Measurements from ENCODE around the gene DDX59. TPM values are rescaled to one million over a fixed set of nuclear protein-coding genes. Genes with fewer than 3 reads are reported as not detected.
A peak's percentile ranks its signal among the peaks of the same experiment; 100 is the strongest.

DDX59 gene
- total RNA-seq, 2 experiments from 2014 or later, result 24.6 to 28.7 TPM

DNA sequence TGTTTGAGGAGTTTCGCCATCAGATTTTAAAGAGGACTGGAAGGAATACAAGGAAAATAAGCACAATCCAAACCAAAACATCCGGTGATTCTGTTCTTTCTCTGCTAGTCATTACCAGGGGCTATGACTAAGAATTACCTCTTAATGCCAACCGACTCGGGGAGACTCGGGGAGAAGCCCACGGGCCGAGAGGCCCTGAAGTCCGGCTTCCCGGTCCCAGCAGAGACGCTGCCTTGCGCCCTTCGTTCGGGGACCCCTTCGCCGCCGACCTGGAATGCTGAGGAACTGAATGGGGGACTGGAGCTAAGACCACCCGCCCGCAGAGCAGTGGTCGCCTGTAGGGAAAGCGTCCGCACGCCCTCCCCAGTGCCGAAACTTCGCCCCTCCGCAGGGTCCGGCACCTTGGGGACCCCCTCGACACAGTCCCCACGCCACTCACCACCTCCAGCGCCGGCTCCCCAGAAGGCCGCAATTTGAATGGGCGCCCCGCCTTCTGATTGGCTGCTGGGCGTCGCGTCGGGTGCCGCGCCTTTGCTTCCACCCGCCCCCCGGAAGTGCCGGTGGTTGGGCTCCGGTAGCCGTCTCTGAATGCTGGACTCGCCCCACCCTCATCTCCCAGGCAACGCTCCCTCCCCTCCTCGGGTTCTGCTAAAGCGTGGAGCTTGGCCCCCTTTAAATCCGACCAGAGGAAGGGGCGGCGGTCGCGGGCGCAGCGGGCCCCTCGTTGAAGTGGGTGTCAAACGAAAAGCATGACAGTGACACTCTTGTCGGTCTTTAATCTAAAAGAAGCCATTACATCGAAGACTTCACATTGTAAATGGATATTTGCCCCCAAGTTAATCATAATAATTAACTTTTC is 49.2 kb downstream of the DDX59 start, which contains the start of gene KIF14:
TSS of gene KIF14 (minus strand) at position 479 of the 859 bp plus-strand sequence. CDS start 2,028 bp downstream, outside the sequence.
- H3K79me2 ChIP-seq (ENCODE audit: insufficient read depth, low read depth, low read length), result peaks cover 9% of the 10 kb centered on the region; the same call in 1 of the 2 replicates
- H2AFZ ChIP-seq (ENCODE audit: low read length), result peak within 1 kb of the TSS; percentile 100
- TF ChIP-seq, protein P1, sequence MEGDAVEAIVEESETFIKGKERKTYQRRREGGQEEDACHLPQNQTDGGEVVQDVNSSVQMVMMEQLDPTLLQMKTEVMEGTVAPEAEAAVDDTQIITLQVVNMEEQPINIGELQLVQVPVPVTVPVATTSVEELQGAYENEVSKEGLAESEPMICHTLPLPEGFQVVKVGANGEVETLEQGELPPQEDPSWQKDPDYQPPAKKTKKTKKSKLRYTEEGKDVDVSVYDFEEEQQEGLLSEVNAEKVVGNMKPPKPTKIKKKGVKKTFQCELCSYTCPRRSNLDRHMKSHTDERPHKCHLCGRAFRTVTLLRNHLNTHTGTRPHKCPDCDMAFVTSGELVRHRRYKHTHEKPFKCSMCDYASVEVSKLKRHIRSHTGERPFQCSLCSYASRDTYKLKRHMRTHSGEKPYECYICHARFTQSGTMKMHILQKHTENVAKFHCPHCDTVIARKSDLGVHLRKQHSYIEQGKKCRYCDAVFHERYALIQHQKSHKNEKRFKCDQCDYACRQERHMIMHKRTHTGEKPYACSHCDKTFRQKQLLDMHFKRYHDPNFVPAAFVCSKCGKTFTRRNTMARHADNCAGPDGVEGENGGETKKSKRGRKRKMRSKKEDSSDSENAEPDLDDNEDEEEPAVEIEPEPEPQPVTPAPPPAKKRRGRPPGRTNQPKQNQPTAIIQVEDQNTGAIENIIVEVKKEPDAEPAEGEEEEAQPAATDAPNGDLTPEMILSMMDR (conservative IDR thresholded peaks at IDR 0.05; ENCODE audit: low read length), result no peak
- no peak for TF ChIP-seq EZH2phosphoT487 (IDR thresholded peaks at IDR 0.05; ENCODE audit: borderline replicate concordance, low read depth, low read length)
- peak within 1 kb of the TSS; percentile 88 for H3K4me3 ChIP-seq (ENCODE audit: low read depth, low read length, poor library complexity, severe bottlenecking)
- CTCF ChIA-PET (ENCODE audit: unreplicated experiment), result no interaction called here
- peak; percentile 94 for DNase-seq (ENCODE audit: low spot score)
- no peaks in the 10 kb centered on the region for H4K20me1 ChIP-seq (ENCODE audit: insufficient read depth, low read length)
- peak within 1 kb of the TSS; percentile 38 for H3K27ac ChIP-seq (ENCODE audit: low read depth, low read length, poor library complexity, severe bottlenecking)
- H3K9me2 ChIP-seq (ENCODE audit: insufficient read depth, low read length), result no peaks in the 10 kb centered on the region
- BruUV-seq (replicated peaks), result TSS peak; percentile 54
- intact Hi-C loops (cut with micrococcal nuclease; ENCODE audit: unreplicated experiment), result loop anchor here (1.0 to 10.0 kb wide), 5 partner anchors 50 to 494 kb away; partner anchors contain the start of genes CACNA1S, CAMSAP2 and KIF21B
- H3K4me1 ChIP-seq (ENCODE audit: insufficient read depth, low read length, poor library complexity, severe bottlenecking), result peaks cover 8% of the 10 kb centered on the region
- H3K9me3 ChIP-seq (ENCODE audit: low read length), result no peaks in the 10 kb centered on the region
- peak within 1 kb of the TSS; percentile 84 for H3K4me2 ChIP-seq (ENCODE audit: low read length)
- POLR2A ChIA-PET, result interaction anchor here (0.8 to 3.7 kb wide), 5 partner anchors 50 to 215 kb away, joined by 3 to 21 read pairs (median 3); partner anchors contain the start of gene DDX59
- H3K36me3 ChIP-seq (ENCODE audit: insufficient read depth, low read length), result peaks cover 32% of the 10 kb centered on the region

DNA sequence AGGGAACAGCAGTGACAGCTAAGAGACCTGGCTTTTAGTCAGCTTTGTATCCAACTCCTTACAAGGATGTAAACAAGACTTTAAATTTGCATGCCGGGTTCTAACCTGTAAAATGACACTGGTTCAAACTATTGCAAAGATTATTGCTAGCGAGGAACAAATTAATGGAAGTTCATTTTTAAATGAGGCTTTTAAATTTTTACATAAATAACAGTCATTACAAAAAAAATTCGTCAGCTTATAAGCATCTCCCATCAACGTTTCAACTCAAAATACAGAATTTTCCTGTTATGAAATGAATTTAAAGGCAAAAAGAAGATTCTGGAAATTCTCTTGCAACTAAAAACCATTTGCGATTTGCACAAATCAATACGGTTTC is 49.8 kb downstream of the DDX59 start:
- intact Hi-C loops (cut with micrococcal nuclease; ENCODE audit: unreplicated experiment), result loop anchor here (1.0 to 10.0 kb wide), 5 partner anchors 50 to 495 kb away; partner anchors contain the start of genes CACNA1S, CAMSAP2 and KIF21B
- no peak for TF ChIP-seq EZH2phosphoT487 (IDR thresholded peaks at IDR 0.05; ENCODE audit: borderline replicate concordance, low read depth, low read length)
- TF ChIP-seq, protein P1 (conservative IDR thresholded peaks at IDR 0.05; ENCODE audit: low read length), result no peak
- no TSS peak for BruUV-seq (replicated peaks)

More for the DNA sequence above, 49.8 kb downstream of the DDX59 start:
- H3K4me1 ChIP-seq (ENCODE audit: insufficient read depth, low read length, poor library complexity, severe bottlenecking), result peaks cover 8% of the 10 kb centered on the region
- ChIA-PET POLR2A (interaction anchor here (1.0 to 3.7 kb wide), 4 partner anchors 50 to 591 kb away, joined by 3 to 21 read pairs (median 6); partner anchors contain the start of gene DDX59), CTCF (ENCODE audit: unreplicated experiment) (no interaction called here)
- peak overlapping the region; percentile 88 for H3K4me3 ChIP-seq (ENCODE audit: low read depth, low read length, poor library complexity, severe bottlenecking)
- DNase-seq (ENCODE audit: low spot score), result no peak
- no peaks in the 10 kb centered on the region for H4K20me1 ChIP-seq (ENCODE audit: insufficient read depth, low read length)
- no peaks in the 10 kb centered on the region for H3K9me3 ChIP-seq (ENCODE audit: low read length)
- H3K36me3 ChIP-seq (ENCODE audit: insufficient read depth, low read length), result peaks cover 38% of the 10 kb centered on the region
- no peaks in the 10 kb centered on the region for H3K9me2 ChIP-seq (ENCODE audit: insufficient read depth, low read length)
- peak overlapping the region; percentile 38 for H3K27ac ChIP-seq (ENCODE audit: low read depth, low read length, poor library complexity, severe bottlenecking)
- H3K79me2 ChIP-seq (ENCODE audit: insufficient read depth, low read depth, low read length), result peaks cover 9% of the 10 kb centered on the region; the same call in 1 of the 2 replicates
- peak overlapping the region; percentile 84 for H3K4me2 ChIP-seq (ENCODE audit: low read length)
- peak overlapping the region; percentile 100; the same call in 1 of the 2 replicates for H2AFZ ChIP-seq (ENCODE audit: low read length)
